SH-SY5Y (cell line): ENCODE measurements around the gene MT1M.

Source experiments
- GATA2 ChIP-seq: IDR thresholded peaks from 2 replicates; pipeline ENCODE4 v1.6.1; 2011; ENCODE audit warnings: mild to moderate bottlenecking, low read depth, low read length
- GATA3 ChIP-seq: IDR thresholded peaks from 2 replicates; pipeline ENCODE4 v1.6.1; 2011; ENCODE audit warnings: low read depth, mild to moderate bottlenecking, low read length, moderate library complexity

GRCh38 chr16:56626685-56627084, 5.8 kb upstream of the MT1M start:
- TF ChIP-seq GATA3 (no peak), GATA2 (no peak)
